Lower lobe of right lung (tissue), 2 donors: ENCODE data around the gene SIL1. TPM values are rescaled to one million over a fixed set of nuclear protein-coding genes. Genes with fewer than 3 reads are reported as not detected.

Experiments
- ATAC-seq, 2 donors: fragments of 200-7000 bp; cut with Tn5 transposase; one replicate each; pipeline ENCODE4 v1.9.1; 2020 to 2022; ENCODE audit warnings: mild to moderate bottlenecking in 2 of 2, moderate library complexity in 2 of 2
- DNase-seq: peaks from one replicate; pipeline ENCODE4 v3.0.0-alpha.2; 2020
- H3K27ac ChIP-seq: fragments of 200-600 bp; one replicate; pipeline ENCODE4 v1.8.0; 2022
- H3K27me3 ChIP-seq: fragments of 200-600 bp; one replicate; pipeline ENCODE4 v1.8.0; 2022; ENCODE audit warnings: low read depth
- H3K36me3 ChIP-seq: fragments of 200-600 bp; one replicate; pipeline ENCODE4 v1.8.0; 2022; ENCODE audit warnings: mild to moderate bottlenecking
- H3K4me1 ChIP-seq: fragments of 200-600 bp; one replicate; pipeline ENCODE4 v1.8.0; 2022
- H3K4me3 ChIP-seq: fragments of 200-600 bp; one replicate; pipeline ENCODE4 v1.8.0; 2022; ENCODE audit warnings: mild to moderate bottlenecking
- H3K9me3 ChIP-seq: fragments of 200-600 bp; one replicate; pipeline ENCODE4 v1.8.0; 2022
- CTCF ChIP-seq: fragments of 200-600 bp; IDR thresholded peaks from one replicate; pipeline ENCODE4 v1.8.0; 2022; ENCODE audit warnings: antibody characterized with exemption, mild to moderate bottlenecking
- intact Hi-C: fragments of 100-400 bp; cut with DNase I; formaldehyde crosslinking; loops from one replicate; pipeline ENCODE4 v1.11.0; 2022
- total RNA-seq: library from RNA; stranded (reverse); fragmentation: NEBNext Ultra II Directional; extraction: Animal tissue kit (Norgen Biotek cat#: 25700); gene quantifications from one replicate; pipeline ENCODE4 v1.2.1, GENCODE V29; 2021
- donor health status: DM: no; HTN: yes; CAD: no; lungs with severe emphysema.

Gene SIL1
- total RNA-seq, 1 donor from 2014 or later = 40.6 TPM

GRCh38 chr5:138966236-138966985, 231.8 kb downstream of the SIL1 start:
- Histone ChIP-seq H3K9me3 (no peaks in the 10 kb centered on the region), H3K4me3 (no peak overlapping the region), H3K4me1 (peaks cover 10% of the 10 kb centered on the region), H3K27ac (no peak overlapping the region), H3K36me3 (no peaks in the 10 kb centered on the region), H3K27me3 (no peaks in the 10 kb centered on the region)
- intact Hi-C loops = no loop called here
- no peak for DNase-seq
- no peak for ATAC-seq
- TF ChIP-seq CTCF = no peak

- ATAC-seq (no peak), DNase-seq (no peak)
- intact Hi-C loops = no loop called here
- H3K36me3 ChIP-seq = no peaks in the 10 kb centered on the region
- H3K4me1 ChIP-seq = peaks cover 18% of the 10 kb centered on the region
- no peak for TF ChIP-seq CTCF
- H3K27me3 ChIP-seq = no peaks in the 10 kb centered on the region
- H3K9me3 ChIP-seq = no peaks in the 10 kb centered on the region
- H3K27ac ChIP-seq = no peak overlapping the region
- H3K4me3 ChIP-seq = no peak overlapping the region
Observed at GRCh38 chr5:138965626-138966025, 232.5 kb downstream of the SIL1 start.

GRCh38 chr5:138964647-138965201, 233.4 kb downstream of the SIL1 start:
- TF ChIP-seq CTCF = no peak
- H3K9me3 ChIP-seq = no peaks in the 10 kb centered on the region
- intact Hi-C loops = no loop called here
- no peak for ATAC-seq
- H3K27me3 ChIP-seq = no peaks in the 10 kb centered on the region
- no peak for DNase-seq
- no peaks in the 10 kb centered on the region for H3K36me3 ChIP-seq
- no peak overlapping the region for H3K27ac ChIP-seq
- H3K4me3 ChIP-seq = no peak overlapping the region
- H3K4me1 ChIP-seq = peaks cover 21% of the 10 kb centered on the region

- H3K4me1 ChIP-seq = peaks cover 21% of the 10 kb centered on the region
- DNase-seq = no peak
Observed at GRCh38 chr5:138963763-138964371, 234.3 kb downstream of the SIL1 start.

More at GRCh38 chr5:138963763-138964371, 234.3 kb downstream of the SIL1 start:
- intact Hi-C loops = no loop called here
- no peak for ATAC-seq
- Histone ChIP-seq H3K9me3 (no peaks in the 10 kb centered on the region), H3K27ac (no peak overlapping the region), H3K36me3 (no peaks in the 10 kb centered on the region), H3K27me3 (no peaks in the 10 kb centered on the region), H3K4me3 (no peak overlapping the region)
- TF ChIP-seq CTCF = no peak
